Nephron progenitor cell (in vitro differentiated cells): Measurements from ENCODE around the gene GRAMD2A.

Experiments
- DNase-seq: peaks from one replicate; pipeline ENCODE4 v3.0.0; 2021
- H3K27ac Mint-ChIP-seq: 2 replicates; pipeline ENCODE4 v1.8.0; 2021; ENCODE audit warnings: mild to moderate bottlenecking, moderate library complexity, mixed read lengths
- H3K27me3 Mint-ChIP-seq: 2 replicates; pipeline ENCODE4 v1.8.0; 2021; ENCODE audit warnings: mild to moderate bottlenecking, low read depth, mixed read lengths; ENCODE audit not compliant: poor library complexity
- H3K36me3 Mint-ChIP-seq: 2 replicates; pipeline ENCODE4 v1.8.0; 2021; ENCODE audit warnings: low read depth, mixed read lengths
- H3K4me1 Mint-ChIP-seq: 2 replicates; pipeline ENCODE4 v1.8.0; 2021; ENCODE audit warnings: mixed read lengths
- H3K4me3 Mint-ChIP-seq: 2 replicates; pipeline ENCODE4 v1.8.0; 2021; ENCODE audit warnings: mild to moderate bottlenecking, moderate library complexity, mixed read lengths
- H3K9me3 Mint-ChIP-seq: 2 replicates; pipeline ENCODE4 v1.8.0; 2021; ENCODE audit warnings: mild to moderate bottlenecking, moderate library complexity, mixed read lengths
- TF ChIP-seq, protein P1 (sequence below): fragments of 200-600 bp; sonication (generic); IDR thresholded peaks from 2 replicates; pipeline ENCODE4 v1.5.0; 2021; ENCODE audit warnings: antibody characterized with exemption

Gene GRAMD2A

DNA sequence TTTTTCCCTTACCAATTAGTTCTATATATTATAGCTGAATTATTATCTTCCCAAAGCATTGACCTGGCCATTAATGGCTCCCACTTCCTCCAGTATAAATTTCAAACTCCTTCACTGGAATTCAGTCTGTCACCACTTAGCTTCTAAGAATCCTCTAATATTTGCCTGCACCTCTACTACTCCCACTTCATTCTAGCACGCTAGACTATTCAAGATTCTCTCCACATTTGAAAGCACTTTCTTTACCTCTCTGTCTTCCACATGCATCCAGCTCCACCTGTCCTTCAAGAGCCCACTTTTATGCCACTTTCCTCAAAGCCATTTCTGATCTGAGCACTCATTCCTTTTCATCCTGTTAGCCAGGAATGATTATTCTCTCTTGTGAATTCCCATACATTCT, 64.4 kb downstream of the GRAMD2A start:
- TF ChIP-seq, protein P1, sequence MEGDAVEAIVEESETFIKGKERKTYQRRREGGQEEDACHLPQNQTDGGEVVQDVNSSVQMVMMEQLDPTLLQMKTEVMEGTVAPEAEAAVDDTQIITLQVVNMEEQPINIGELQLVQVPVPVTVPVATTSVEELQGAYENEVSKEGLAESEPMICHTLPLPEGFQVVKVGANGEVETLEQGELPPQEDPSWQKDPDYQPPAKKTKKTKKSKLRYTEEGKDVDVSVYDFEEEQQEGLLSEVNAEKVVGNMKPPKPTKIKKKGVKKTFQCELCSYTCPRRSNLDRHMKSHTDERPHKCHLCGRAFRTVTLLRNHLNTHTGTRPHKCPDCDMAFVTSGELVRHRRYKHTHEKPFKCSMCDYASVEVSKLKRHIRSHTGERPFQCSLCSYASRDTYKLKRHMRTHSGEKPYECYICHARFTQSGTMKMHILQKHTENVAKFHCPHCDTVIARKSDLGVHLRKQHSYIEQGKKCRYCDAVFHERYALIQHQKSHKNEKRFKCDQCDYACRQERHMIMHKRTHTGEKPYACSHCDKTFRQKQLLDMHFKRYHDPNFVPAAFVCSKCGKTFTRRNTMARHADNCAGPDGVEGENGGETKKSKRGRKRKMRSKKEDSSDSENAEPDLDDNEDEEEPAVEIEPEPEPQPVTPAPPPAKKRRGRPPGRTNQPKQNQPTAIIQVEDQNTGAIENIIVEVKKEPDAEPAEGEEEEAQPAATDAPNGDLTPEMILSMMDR, result no peak
- Mint-ChIP-seq H3K4me3 (no peak overlapping the region), H3K9me3 (no peaks in the 10 kb centered on the region), H3K27me3 (peaks cover 3% of the 10 kb centered on the region), H3K27ac (peak overlapping the region; percentile 0), H3K4me1 (peaks cover 26% of the 10 kb centered on the region), H3K36me3 (no peaks in the 10 kb centered on the region)
- no peak for DNase-seq

DNA sequence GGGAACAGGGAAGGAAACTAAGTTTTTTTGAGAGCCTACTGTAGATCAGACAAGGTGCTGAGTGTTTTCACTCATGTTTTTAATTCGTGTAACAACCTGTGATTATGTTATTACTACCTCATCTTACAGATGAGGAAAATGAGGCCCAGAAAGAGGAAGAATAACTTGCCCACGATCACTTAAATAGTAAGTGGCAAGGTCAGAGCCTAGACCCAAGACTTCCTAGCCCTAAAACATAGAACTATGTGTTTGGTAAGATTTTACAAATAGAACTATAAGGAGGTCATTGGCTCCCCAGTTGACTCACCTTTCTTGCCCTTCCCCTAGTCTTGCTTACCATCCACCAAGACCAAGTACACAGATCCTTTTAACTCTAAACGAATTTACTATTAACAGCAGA, 65.7 kb downstream of the GRAMD2A start:
- no peak for DNase-seq
- Mint-ChIP-seq H3K36me3 (no peaks in the 10 kb centered on the region), H3K9me3 (no peaks in the 10 kb centered on the region), H3K27ac (no peak overlapping the region), H3K27me3 (peaks cover 3% of the 10 kb centered on the region), H3K4me3 (no peak overlapping the region), H3K4me1 (peaks cover 28% of the 10 kb centered on the region)
- TF ChIP-seq, protein P1, result no peak

DNA sequence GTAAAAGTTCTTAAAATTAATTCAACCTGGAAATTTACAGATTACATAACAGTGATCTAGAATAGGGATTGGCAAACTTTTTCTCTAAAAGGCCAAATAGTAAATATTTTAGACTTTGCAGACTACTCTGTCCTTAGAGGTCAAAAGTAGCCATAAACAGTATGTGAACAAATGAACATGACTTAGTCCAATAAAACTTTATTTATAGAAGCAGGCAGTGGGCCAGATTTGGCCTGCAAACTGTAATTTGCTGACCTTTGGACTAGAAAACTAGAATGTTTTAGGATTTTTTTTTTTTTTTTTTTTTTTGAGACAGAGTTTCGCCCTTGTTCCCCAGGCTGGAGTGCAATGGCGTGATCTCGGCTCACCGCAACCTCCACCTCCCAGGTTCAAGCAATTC, 67.3 kb downstream of the GRAMD2A start:
- no peak overlapping the region for H3K27ac Mint-ChIP-seq
- TF ChIP-seq, protein P1, result no peak
- no peak for DNase-seq
- H3K36me3 Mint-ChIP-seq, result no peaks in the 10 kb centered on the region
- H3K4me1 Mint-ChIP-seq, result peaks cover 16% of the 10 kb centered on the region
- H3K27me3 Mint-ChIP-seq, result peaks cover 3% of the 10 kb centered on the region
- H3K4me3 Mint-ChIP-seq, result no peak overlapping the region
- no peaks in the 10 kb centered on the region for H3K9me3 Mint-ChIP-seq

DNA sequence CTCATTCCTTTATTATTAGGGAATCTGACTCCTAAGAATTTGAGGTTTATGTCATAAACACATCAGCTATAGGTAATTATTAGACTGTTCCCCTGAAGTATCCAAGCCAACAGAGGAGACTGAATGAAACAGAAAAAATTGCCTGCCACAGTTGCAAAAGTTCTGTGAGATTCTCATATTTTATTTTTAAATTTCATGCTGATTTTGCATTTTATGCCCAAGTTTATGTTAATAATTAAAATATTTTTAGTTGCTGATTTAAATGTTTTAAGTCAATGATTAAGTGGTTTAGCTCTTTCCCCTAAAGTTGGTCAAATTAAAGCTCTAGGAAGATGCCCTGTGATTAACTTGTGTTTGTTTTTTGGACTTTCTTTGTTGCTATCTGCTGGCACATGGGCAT, 69.2 kb downstream of the GRAMD2A start:
- H3K36me3 Mint-ChIP-seq, result no peaks in the 10 kb centered on the region
- H3K27ac Mint-ChIP-seq, result no peak overlapping the region
- H3K4me3 Mint-ChIP-seq, result no peak overlapping the region
- DNase-seq, result no peak
- peaks cover 3% of the 10 kb centered on the region for H3K27me3 Mint-ChIP-seq
- no peaks in the 10 kb centered on the region for H3K9me3 Mint-ChIP-seq
- TF ChIP-seq, protein P1, result no peak
- peaks cover 15% of the 10 kb centered on the region for H3K4me1 Mint-ChIP-seq

DNA sequence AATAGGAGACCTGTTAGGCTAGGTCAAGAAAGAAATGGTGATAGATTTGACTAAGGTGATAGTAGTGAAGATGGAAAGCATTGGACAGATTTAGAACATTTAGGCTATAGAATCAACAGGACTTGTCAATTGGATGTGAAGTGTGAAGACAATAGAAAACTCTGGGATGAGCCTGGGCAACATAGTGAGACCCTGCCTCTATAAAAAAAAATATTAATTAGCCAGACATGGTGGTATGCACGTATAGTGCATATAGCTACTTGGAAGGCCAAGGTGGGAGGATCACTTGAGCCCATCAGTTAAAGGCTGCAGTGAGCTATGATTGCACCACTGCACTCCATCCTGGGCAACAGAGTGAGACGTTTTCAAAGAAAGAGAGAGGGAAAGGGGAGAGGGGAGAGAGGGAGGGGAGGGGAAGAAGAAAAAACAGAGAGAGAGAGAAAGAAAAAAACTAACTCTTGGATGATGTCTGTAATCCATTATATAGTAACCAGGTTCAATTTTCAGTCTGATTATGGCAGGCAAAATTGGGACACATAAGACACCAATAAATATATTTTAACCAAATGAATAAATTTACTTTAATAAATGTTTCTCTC, 69.8 kb downstream of the GRAMD2A start:
- TF ChIP-seq, protein P1, result no peak
- Mint-ChIP-seq H3K4me1 (peaks cover 11% of the 10 kb centered on the region), H3K36me3 (no peaks in the 10 kb centered on the region), H3K9me3 (no peaks in the 10 kb centered on the region), H3K4me3 (no peak overlapping the region), H3K27me3 (peaks cover 3% of the 10 kb centered on the region), H3K27ac (no peak overlapping the region)
- DNase-seq, result no peak

DNA sequence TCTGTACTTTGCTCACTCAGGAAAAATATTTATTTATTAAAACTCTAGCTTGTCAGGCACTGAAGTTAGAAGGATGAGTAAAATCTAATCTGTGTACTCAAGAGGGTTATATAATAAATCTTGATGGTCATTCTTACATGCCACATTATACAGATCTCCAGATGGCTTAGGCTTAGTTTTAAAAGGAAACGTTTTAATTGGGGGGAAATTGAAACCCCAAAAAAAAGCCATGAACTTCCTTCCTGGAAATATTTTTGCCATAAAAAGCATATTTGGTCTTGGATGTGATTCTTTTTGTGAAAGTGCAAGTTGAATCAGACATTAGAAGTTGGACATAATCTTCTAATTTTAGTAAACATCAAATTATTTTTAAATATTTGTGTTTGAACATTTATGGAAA, 73.4 kb downstream of the GRAMD2A start:
- TF ChIP-seq, protein P1, result no peak
- no peaks in the 10 kb centered on the region for H3K36me3 Mint-ChIP-seq
- peaks cover 22% of the 10 kb centered on the region for H3K4me1 Mint-ChIP-seq
- no peak overlapping the region for H3K4me3 Mint-ChIP-seq
- H3K27ac Mint-ChIP-seq, result no peak overlapping the region
- no peaks in the 10 kb centered on the region for H3K9me3 Mint-ChIP-seq
- no peak for DNase-seq
- no peaks in the 10 kb centered on the region for H3K27me3 Mint-ChIP-seq
